Gastrocnemius medialis (tissue), 4 donors: ENCODE results near the gene DEFB129.

Experiments used
- POLR2A ChIP-seq, 2 donors: fragments of 450-650 bp; IDR thresholded peaks; one replicate each; pipeline ENCODE4 v1.6.1; 2017; ENCODE audit warnings: antibody characterized with exemption in 2 of 2, mild to moderate bottlenecking in 2 of 2, moderate library complexity in 2 of 2
- TF ChIP-seq, protein P1 (sequence below), 5 experiments: fragments of 450-650 bp in 3 of 5; fragments of 200-600 bp in 2 of 5; sonication (generic) in 2 of 5; IDR thresholded peaks in 4 of 5; conservative IDR thresholded peaks in 1 of 5; 1 replicate in 4 of 5; 2 replicates in 1 of 5; pipeline ENCODE4 v1.5.1; 2016 to 2019; ENCODE audit warnings: antibody characterized with exemption in 5 of 5, mild to moderate bottlenecking in 3 of 5, moderate library complexity in 3 of 5

DNA sequence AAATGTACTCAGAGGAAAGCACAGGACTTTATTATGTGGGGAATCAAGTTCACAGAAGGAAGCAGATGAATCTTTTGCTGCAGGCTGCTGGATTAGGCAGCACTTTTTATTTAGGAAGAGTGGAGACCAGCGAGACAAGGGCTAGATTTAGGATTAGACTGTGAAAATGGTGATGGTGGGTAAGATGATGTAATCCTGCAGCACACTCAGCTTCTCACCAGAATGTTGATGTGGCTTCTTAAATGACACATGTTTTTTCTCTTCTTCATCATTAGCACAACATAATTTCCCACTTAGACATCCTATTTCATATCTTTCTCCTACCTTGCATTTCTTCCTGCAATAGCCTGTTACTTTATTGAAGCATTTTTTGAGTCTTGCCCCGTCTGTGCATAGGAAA is 39.3 kb upstream of the DEFB129 start:
- no peak for TF ChIP-seq POLR2A (IDR thresholded peaks at IDR 0.05)
- TF ChIP-seq, protein P1, sequence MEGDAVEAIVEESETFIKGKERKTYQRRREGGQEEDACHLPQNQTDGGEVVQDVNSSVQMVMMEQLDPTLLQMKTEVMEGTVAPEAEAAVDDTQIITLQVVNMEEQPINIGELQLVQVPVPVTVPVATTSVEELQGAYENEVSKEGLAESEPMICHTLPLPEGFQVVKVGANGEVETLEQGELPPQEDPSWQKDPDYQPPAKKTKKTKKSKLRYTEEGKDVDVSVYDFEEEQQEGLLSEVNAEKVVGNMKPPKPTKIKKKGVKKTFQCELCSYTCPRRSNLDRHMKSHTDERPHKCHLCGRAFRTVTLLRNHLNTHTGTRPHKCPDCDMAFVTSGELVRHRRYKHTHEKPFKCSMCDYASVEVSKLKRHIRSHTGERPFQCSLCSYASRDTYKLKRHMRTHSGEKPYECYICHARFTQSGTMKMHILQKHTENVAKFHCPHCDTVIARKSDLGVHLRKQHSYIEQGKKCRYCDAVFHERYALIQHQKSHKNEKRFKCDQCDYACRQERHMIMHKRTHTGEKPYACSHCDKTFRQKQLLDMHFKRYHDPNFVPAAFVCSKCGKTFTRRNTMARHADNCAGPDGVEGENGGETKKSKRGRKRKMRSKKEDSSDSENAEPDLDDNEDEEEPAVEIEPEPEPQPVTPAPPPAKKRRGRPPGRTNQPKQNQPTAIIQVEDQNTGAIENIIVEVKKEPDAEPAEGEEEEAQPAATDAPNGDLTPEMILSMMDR (IDR thresholded peaks at IDR 0.05 in 4 of 5, conservative IDR thresholded peaks at IDR 0.05 in 1 of 5): no peak
